HG02973 (cell line): ENCODE data around the gene RIOK1.

ENCODE experiments used
- ATAC-seq: cut with Tn5 transposase; IDR thresholded peaks from one replicate; pipeline ENCODE4 v1.9.1; 2021; ENCODE audit warnings: moderate library complexity; ENCODE audit not compliant: unreplicated experiment

The RIOK1 gene

GRCh38 chr6:7406743-7407142, 17.1 kb downstream of the RIOK1 start:
- no peak for ATAC-seq

- no peak for ATAC-seq
These were observed 20.1 kb downstream of the RIOK1 start for GRCh38 chr6:7409740-7410139.

- ATAC-seq, result no peak
These were observed 21.2 kb downstream of the RIOK1 start for GRCh38 chr6:7410851-7411250.

GRCh38 chr6:7411328-7411727, 21.7 kb downstream of the RIOK1 start:
- no peak for ATAC-seq

- no peak for ATAC-seq
These were observed 23.7 kb downstream of the RIOK1 start for GRCh38 chr6:7413151-7413823.

- no peak for ATAC-seq
These were observed 25.2 kb downstream of the RIOK1 start for GRCh38 chr6:7414811-7415210.

- no peak for ATAC-seq
These were observed 28.1 kb downstream of the RIOK1 start for GRCh38 chr6:7417684-7418083.

- no peak for ATAC-seq
These were observed 28.8 kb downstream of the RIOK1 start for GRCh38 chr6:7418238-7418905.

GRCh38 chr6:7419065-7419464, 29.5 kb downstream of the RIOK1 start:
- no peak for ATAC-seq

- no peak for ATAC-seq
These were observed 31.5 kb downstream of the RIOK1 start for GRCh38 chr6:7421066-7421465.

GRCh38 chr6:7424058-7424457, 34.5 kb downstream of the RIOK1 start:
- no peak for ATAC-seq

GRCh38 chr6:7424967-7425807, 35.6 kb downstream of the RIOK1 start:
- no peak for ATAC-seq

GRCh38 chr6:7425808-7426190, 36.2 kb downstream of the RIOK1 start:
- ATAC-seq, result no peak

- no peak for ATAC-seq
These were observed 37.0 kb downstream of the RIOK1 start for GRCh38 chr6:7426447-7427169.

- ATAC-seq, result no peak
These were observed 41.7 kb downstream of the RIOK1 start for GRCh38 chr6:7431313-7431673.

GRCh38 chr6:7431674-7432390, 42.2 kb downstream of the RIOK1 start:
- no peak for ATAC-seq

GRCh38 chr6:7432391-7433120, 42.9 kb downstream of the RIOK1 start:
- ATAC-seq, result no peak

- no peak for ATAC-seq
These were observed 43.6 kb downstream of the RIOK1 start for GRCh38 chr6:7433121-7433617.

- no peak for ATAC-seq
These were observed 45.1 kb downstream of the RIOK1 start for GRCh38 chr6:7434672-7435071.

- no peak for ATAC-seq
These were observed 48.4 kb downstream of the RIOK1 start for GRCh38 chr6:7438011-7438410.
